ENCODE data around the gene BAK1.
"Not testable (repeated sequence)": the region's sequence is repeated elsewhere in the genome, so short reads cannot be mapped to it uniquely, and the experiment has no call there.

BAK1 gene

DNA sequence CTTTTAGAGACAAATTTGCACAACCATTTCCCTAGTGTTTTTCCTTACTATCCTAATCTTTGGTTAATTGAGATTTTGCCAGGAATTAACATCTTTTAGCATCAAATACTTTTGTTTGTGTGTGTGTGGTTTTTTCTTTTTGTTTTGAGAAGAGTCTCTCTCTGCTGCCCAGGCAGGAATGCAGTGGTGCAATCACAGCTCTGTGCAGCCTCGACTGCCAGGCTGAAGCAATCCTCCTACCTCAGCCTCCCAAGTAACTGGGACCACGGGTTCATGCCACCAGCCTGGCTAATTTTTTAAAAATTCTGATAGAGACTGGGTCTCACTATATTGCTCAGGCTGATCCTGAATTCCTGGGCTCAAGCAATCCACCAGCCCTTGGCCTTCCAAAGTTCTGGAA lies 28.5 kb downstream of the BAK1 start:
- no peak for DNase-seq (ENCODE audit: low read depth)

GRCh38 chr6:33549896-33550295 lies 30.2 kb downstream of the BAK1 start:
- no peak for DNase-seq (ENCODE audit: low read depth)

GRCh38 chr6:33549196-33549595 lies 30.9 kb downstream of the BAK1 start:
- no peak for DNase-seq (ENCODE audit: low read depth)

- no peak for DNase-seq (ENCODE audit: low read depth)
Observed at GRCh38 chr6:33547499-33547898, 32.6 kb downstream of the BAK1 start.

DNA sequence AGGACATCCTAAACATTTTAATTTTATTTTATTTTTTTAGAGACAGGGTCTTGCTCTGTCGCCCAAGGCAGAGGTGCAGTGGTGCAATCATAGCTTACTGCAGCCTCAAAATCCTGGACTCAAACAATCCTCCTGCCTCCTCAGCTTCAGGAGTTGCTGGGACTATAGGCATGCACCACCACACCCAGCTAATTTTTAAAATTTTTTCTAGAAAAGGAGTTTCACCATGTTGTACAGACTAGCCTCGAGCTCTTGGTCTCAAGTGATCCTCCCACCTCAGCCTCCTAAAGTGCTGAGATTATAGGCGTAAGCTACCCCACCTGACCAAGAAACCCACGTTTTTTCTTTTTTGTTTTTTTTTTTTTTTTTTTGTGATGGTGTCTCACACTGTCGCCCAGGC lies 33.3 kb downstream of the BAK1 start:
- no peak for DNase-seq (ENCODE audit: low read depth)

GRCh38 chr6:33545292-33545691 lies 34.8 kb downstream of the BAK1 start:
- DNase-seq (ENCODE audit: low read depth) = not testable (repeated sequence)

GRCh38 chr6:33543116-33543515 lies 37.0 kb downstream of the BAK1 start:
- DNase-seq (ENCODE audit: low read depth) = no peak

DNA sequence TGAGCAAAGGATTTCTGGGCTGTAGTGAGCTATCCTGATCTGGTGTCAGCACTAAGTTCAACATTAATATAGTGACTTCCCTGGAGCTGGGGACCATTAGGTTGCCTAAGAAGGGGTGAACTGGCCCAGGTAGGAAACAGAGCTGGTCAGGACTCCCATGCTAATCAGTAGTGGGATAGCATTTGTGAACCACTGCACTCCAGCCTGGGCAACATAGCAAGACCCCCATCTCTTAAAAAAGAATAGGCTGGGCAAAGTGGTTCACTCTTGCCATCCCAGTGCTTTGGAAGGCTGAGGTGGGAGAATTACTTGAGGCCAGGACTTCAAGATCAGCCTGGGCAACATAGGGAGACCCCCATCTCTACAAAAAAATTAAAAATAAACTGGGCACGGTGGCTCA lies 39.3 kb downstream of the BAK1 start:
- DNase-seq (ENCODE audit: low read depth) = no peak

DNA sequence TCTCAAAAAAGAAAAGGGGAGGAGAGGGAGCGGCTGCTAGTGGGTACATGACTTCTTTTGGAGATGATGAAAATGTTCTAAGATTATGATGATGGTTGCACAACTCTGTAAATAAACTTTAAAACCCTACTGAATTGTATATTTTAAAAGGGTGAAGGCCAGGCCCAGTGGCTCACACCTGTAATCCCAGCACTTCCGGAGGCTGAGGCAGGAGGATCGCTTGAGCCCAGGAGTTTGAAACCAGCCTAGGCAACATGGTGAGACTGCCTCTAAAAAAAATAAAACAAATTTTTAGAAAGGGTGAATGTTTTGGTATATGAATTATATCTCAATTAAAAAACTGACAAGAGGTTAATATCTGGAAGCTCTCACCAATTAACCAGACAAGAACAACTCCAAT lies 45.4 kb downstream of the BAK1 start:
- no peak for DNase-seq (ENCODE audit: low read depth)

DNA sequence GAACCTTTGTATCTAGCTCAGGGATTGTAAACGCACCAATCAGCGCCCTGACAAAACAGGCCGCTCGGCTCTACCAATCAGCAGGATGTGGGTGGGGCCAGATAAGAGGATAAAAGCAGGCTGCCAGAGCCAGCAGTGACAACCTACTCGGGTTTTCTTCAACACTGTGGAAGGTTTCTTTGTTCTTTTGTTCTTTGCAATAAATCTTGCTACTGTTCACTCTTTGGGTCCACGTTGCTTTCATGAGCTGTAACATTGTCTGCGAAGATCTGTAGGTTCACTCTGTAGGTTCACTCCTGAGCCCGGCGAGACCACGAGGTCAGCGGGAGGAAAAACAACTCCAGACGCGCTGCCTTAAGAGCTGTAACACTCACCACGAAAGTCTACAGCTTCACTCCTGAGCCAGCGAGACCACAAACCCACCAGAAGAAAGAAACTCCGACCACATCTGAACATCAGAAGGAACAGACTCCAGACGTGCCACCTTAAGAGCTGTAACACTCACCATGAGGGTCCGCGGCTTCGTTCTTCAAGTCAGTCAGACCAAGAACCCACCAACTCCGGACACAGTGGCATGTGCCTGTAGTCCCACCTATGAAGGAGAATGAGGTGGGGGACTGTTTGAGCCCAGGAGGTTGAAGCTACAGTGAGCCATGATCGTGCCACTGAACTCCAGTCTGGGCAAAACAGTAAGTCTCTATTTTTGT lies 46.8 kb downstream of the BAK1 start:
- DNase-seq (ENCODE audit: low read depth) = not testable (repeated sequence)

GRCh38 chr6:33532431-33532830 lies 47.6 kb downstream of the BAK1 start:
- DNase-seq (ENCODE audit: low read depth) = not testable (repeated sequence)

DNA sequence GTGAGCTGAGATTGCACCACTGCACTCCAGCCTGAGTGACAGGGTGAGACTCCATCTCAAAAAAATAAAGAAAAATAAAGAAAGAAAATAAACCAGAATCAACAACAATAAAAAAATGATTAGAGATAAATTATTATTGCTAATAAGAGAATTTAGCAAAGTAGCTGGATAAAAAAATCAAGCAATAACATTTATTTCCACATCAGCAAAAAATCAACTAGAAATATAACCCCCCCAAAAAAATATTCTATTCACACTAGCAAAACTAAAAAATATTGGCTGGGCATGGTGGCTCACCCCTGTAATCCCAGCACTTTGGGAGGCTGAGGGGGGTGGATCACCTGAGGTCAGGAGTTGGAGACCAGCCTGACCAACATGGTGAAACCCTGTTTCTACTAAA lies 49.5 kb downstream of the BAK1 start:
- DNase-seq (ENCODE audit: low read depth) = not testable (repeated sequence)

All from ELR (cell line).